CD4-positive, alpha-beta T cell treated with Interferon gamma for 1 hour (primary cell): ENCODE data around the gene TUBGCP3.

Source experiments
- DNase-seq: peaks from one replicate; pipeline ENCODE4 v3.0.0-alpha.2; 2020

Gene TUBGCP3

DNA sequence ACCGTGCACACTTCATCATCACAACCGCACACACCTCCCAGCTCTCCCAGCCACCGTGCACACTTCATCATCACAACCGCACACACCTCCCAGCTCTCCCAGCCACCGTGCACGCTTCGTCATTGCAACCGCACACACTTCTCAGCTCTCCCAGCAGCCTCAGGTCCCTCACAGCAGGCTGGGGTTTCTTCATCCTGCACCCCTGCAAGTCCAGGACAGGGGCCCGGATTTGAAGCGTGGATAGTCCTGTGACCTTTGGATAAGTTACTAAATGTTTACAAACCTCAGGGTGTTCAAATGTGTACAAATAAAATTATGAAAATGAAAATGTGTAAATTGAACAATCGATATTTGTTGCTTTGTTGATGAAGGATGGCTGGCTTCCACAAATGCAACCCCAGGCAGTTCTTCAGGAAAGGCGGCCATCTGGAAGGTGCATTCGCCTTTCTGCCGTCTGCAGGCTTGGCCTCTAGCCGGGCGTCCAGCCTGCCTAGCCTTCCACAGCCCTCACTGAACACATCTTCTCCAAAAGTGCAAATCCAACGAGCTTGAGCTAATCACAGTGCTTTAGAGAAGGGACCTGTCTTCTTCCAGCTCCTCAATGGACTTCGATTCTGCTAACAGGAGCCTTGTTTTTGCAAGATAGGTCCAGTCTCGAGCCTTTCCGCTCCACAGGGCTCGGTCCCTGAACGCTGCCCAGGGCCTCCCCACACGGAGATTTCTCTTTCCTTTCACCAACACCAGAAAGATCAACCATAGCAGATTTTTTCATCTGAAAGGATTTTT is 137.6 kb downstream of the TUBGCP3 start:
- DNase-seq: no peak

DNA sequence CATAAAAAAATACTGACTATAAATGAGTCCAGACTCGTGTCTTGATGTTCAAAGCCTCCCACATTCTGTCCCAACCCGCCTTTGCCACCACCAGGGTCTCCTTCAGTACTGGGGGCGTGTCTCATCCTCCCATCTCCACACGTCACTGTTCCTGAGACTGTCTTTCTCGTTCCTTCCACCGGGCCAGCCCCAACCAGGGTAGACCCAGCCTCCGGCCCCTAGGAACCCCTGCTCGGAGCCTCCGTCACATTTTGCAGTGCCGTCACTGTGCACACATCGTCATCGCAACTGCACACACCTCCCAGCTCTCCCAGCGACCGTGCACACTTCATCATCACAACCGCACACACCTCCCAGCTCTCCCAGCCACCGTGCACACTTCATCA is 138.4 kb downstream of the TUBGCP3 start:
- no peak for DNase-seq

- no peak for DNase-seq
These were observed 139.1 kb downstream of the TUBGCP3 start for GRCh38 chr13:112448621-112449544.

GRCh38 chr13:112447761-112448603 is 140.0 kb downstream of the TUBGCP3 start:
- DNase-seq: no peak

DNA sequence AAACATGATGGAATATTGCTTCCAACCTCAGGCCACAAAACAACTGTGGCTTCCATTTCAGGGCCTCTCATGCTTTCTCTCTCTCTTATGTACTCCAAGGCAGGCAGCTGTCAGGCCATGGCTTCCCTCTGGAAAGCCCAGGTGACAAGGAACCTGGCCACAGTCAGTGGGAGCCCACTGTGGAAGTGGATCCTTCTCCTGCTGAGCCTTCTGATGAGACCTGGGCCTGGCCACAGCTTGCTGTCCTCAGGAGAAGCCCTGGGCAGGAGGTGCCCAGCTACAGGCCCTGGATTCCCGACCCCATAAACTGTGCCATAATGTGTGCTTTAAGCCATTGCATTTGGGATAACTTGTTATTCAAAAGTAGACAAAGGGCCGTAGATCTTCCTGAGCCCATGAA is 140.6 kb downstream of the TUBGCP3 start:
- no peak for DNase-seq

DNA sequence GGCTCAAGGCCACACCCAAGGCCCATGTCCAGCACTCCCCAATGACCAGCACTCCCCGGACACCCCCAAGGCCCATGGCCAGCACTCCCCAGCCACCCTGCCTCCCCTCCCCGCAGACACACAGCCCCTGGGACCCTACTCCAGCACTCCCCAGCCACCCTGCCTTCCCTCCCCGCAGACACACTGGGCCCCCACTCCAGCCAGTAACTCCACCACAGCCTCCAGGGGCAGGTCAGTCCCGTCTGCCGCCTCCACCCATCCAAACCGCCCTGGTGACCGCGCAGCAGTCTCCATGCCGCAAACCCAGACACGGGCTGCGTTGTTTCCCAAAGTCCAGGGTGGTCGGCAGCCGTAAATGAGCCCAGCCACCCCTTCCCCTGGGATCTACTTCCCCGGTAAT is 141.1 kb downstream of the TUBGCP3 start:
- no peak for DNase-seq

- DNase-seq: no peak
These were observed 141.5 kb downstream of the TUBGCP3 start for GRCh38 chr13:112446347-112446861.

- no peak for DNase-seq
These were observed 142.3 kb downstream of the TUBGCP3 start for GRCh38 chr13:112445411-112446271.

GRCh38 chr13:112444416-112445399 is 143.2 kb downstream of the TUBGCP3 start:
- no peak for DNase-seq

DNA sequence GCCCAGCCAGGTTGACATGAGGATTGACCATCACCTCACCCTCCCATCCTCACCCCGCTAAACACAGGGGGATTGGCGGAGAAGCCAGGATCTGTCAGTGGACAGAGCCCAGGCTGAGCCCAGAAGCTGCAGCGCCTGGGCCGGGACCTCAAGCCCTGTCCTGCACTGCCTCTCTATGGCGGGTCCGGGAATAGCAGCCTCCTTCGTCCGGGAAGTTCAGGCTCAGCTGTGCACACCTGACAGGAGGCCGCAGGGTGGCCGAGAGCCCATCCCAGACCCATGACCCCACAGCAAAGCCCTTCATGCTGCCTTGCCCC is 144.0 kb downstream of the TUBGCP3 start:
- DNase-seq: no peak

DNA sequence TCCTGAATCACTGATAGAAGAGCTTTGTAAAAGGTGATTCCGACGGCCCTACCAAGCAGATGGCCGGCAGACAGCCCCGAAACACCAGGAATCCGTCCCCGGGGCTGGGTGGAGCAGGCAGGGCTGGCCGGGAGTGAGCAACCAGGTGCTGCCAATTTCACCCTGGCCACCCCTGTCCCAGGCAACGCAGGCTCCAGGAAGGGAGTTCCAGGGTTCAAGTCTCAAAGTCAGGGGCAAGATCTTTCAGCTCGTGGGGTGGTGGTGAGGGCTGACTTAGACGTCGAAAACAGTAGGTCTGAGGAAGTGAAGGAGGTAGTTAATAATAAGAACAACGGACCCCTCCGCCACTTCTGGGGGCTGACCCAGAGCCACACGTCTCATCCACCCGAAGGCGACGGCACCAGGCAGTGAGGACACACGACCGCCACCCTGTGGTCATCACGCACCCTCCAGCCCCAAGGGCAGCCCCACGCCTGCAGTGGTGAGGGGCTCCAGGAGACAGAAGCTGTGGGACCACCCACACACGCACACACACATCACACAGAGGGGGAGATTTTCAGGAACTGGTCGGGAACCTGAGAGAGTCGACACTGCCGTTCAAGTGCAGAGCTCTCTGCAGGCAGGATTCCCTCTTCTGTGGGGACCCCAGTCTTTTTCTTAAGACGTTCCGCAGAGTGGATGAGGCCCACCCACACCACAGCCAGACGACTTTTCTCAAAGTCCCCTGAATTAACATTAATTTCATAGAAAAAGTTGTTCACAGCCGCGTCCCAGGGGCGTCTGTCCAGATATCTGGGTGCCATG is 144.6 kb downstream of the TUBGCP3 start:
- no peak for DNase-seq

DNA sequence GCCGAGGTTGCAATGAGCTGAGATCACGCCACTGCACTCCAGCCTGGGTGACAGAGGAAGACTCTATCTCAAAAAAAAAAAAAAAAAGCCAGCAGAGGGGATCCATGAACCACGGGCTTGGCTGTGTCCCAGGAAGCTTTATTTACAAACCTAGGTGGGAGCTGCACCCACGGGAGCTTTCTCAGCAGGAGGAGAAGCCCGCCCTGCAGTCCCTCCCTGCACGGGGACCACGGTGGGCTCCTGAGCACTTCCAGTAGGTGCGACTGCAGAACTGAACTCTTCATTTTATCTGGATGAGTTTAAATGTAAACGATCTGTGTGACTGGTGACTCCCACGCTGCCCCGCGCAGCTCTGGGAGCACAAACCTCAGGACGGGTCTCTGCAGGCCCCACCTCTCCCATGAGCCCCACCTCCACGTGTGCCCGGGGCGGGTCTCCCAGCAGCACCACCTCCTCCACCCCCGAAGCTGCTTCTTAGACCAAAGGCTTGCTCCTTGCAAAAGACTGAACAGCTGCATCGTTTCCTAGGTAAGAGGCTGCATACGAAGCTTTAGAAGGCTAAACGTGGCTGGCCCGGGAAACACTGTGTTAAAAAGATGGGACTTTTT is 145.4 kb downstream of the TUBGCP3 start:
- DNase-seq: no peak

DNA sequence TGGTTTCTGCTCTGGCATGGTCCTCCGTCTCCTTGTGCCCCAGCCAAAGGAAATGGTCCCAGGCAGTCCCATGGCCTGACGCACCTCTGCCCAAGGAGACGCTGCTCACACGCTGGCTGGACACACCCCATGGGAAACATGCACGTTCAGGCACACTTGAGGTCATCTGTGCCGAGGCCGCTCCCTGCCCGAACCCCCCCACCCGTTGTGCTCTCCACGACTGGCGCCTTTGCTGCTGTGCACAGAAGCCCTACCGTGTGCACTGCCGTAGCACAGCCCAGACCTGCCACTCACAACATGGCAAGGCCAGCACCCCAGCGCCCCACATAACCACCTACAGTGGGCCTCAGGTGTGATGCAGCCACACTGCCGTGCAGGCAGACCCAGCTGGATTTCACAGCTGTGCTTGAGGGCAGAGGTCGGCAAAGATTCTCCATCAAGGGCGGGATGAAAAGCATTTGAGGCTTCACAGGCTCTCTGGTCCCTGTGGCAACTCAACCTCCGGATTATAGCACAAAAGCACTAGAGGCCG is 146.1 kb downstream of the TUBGCP3 start:
- no peak for DNase-seq

DNA sequence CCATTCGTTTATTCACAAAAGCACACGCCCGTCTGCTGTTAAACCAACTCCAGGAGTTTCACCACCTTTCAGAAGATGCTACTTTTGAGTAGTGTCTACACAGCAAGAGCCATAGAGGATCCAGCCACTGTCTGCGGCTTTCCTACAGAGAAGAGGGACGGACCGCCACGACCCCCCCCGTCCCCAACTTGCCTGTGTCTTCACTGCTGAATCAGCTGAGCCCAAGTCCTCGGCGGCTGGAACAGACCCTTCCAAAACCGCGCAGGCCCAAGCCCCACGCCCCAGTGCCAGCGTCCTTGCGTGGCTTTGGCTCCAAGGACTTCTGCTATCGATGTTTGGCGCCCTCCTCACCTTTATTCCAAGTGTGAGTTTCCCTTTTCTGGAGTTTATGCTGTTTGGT is 146.7 kb downstream of the TUBGCP3 start:
- DNase-seq: no peak

DNA sequence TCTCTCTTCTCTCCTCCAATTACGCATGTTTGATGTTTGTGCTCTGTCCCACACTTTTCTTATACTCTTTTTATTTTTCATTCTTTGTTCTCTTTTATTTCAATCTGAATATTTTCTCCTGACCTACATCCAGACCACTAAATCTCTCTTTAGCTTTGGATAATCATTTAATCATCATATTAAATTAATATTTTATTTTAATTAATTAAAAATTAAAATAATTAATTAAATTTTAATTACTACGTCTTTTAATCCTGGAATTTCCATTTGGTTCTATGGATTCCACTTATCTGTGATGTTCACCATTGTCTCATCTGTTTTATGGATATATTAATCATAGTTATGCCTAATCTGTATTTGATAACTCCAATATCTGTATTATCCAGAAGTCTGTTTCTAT is 149.4 kb downstream of the TUBGCP3 start:
- DNase-seq: no peak

GRCh38 chr13:112438094-112438493 is 149.9 kb downstream of the TUBGCP3 start:
- DNase-seq: no peak

DNA sequence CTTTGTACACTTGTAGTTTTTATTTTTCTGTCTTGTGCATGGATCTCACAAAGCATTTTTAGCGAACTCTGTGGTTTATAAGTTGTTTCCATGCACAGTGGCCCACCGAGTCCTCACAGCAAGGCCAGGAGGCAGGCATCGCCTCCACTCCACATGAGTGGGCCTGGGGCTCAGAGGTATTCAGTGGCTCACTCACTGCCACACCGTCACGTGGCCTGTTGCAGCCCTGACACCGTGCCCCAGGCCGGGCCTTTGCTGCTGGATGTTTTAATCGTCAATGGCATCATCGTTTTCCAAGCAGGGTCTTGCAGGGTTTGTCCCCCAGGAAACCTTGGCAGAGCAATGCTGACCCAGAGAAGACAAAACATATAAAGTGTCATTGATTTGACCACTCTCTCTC is 152.0 kb downstream of the TUBGCP3 start:
- DNase-seq: no peak
